Neuronal stem cell (in vitro differentiated cells): ENCODE results near the gene PRCD.

Experiments
- DNase-seq: peaks from one replicate; pipeline ENCODE4 v3.0.0-alpha.2; 2013; ENCODE audit warnings: low spot score
- H2AFZ ChIP-seq: one replicate; pipeline ENCODE4 v1.6.1; 2013; ENCODE audit warnings: mild to moderate bottlenecking, low read length, inconsistent platforms
- H2AK5ac ChIP-seq: 2 replicates; pipeline ENCODE4 v1.6.1; 2013; ENCODE audit warnings: low read depth, mild to moderate bottlenecking, inconsistent platforms, low read length, moderate library complexity, mixed read lengths
- H2BK120ac ChIP-seq: 2 replicates; pipeline ENCODE4 v1.6.1; 2013; ENCODE audit warnings: low read depth, mild to moderate bottlenecking, inconsistent platforms, low read length, moderate library complexity, mixed read lengths
- H2BK12ac ChIP-seq: one replicate; pipeline ENCODE4 v1.6.1; 2013; ENCODE audit warnings: low read length, inconsistent platforms
- H2BK15ac ChIP-seq: 2 replicates; pipeline ENCODE4 v1.6.1; 2013; ENCODE audit warnings: mild to moderate bottlenecking, low read length, inconsistent platforms, mixed read lengths
- H2BK5ac ChIP-seq: one replicate; pipeline ENCODE4 v1.6.1; 2013; ENCODE audit warnings: inconsistent platforms, mild to moderate bottlenecking, low read length, moderate library complexity
- H3K14ac ChIP-seq: one replicate; pipeline ENCODE4 v1.6.1; 2013; ENCODE audit warnings: low read length, inconsistent platforms
- H3K18ac ChIP-seq: 2 replicates; pipeline ENCODE4 v1.6.1; 2013; ENCODE audit warnings: low read length, inconsistent platforms
- H3K23ac ChIP-seq: 2 replicates; pipeline ENCODE4 v1.6.1; 2013; ENCODE audit warnings: low read depth, mild to moderate bottlenecking, mixed read lengths, low read length, inconsistent platforms; ENCODE audit not compliant: poor library complexity
- H3K27ac ChIP-seq: replicated peaks from 3 replicates; pipeline ENCODE4 v1.5.1; 2013; ENCODE audit warnings: low read length, inconsistent platforms
- H3K27me3 ChIP-seq, 3 experiments: 2 replicates each; pipeline ENCODE4 v1.6.1; 2013; ENCODE audit warnings: low read length in 3 of 3, mild to moderate bottlenecking in 2 of 3, inconsistent platforms in 1 of 3, low read depth in 1 of 3, mixed read lengths in 1 of 3, moderate library complexity in 1 of 3; ENCODE audit not compliant: control insufficient read depth in 3 of 3, insufficient read depth in 3 of 3
- H3K36me3 ChIP-seq, 2 donors: replicated peaks in 1 of 2; 2 replicates each; pipeline ENCODE4 v1.6.1; 2013; ENCODE audit warnings: low read length in 2 of 2; ENCODE audit not compliant: control insufficient read depth in 2 of 2, insufficient read depth in 2 of 2
- H3K4ac ChIP-seq: 2 replicates; pipeline ENCODE4 v1.6.1; 2013; ENCODE audit warnings: inconsistent platforms, mild to moderate bottlenecking, low read length, moderate library complexity
- H3K4me1 ChIP-seq, 2 donors: 1 replicate in 1 of 2; 2 replicates in 1 of 2; pipeline ENCODE4 v1.6.1; 2013; ENCODE audit warnings: low read length in 2 of 2, low read depth in 1 of 2; ENCODE audit not compliant: control insufficient read depth in 2 of 2, insufficient read depth in 1 of 2
- H3K4me2 ChIP-seq: one replicate; pipeline ENCODE4 v1.6.1; 2013; ENCODE audit warnings: mild to moderate bottlenecking, low read length, inconsistent platforms; ENCODE audit not compliant: insufficient read depth, poor library complexity, severe bottlenecking
- H3K4me3 ChIP-seq, 2 donors: 2 replicates each; pipeline ENCODE4 v1.5.1; 2013; ENCODE audit warnings: low read length in 2 of 2, mild to moderate bottlenecking in 2 of 2, inconsistent platforms in 1 of 2, moderate library complexity in 1 of 2
- H3K79me1 ChIP-seq: one replicate; pipeline ENCODE4 v1.6.1; 2013; ENCODE audit warnings: low read depth, mild to moderate bottlenecking, inconsistent platforms, low read length, moderate library complexity
- H3K9ac ChIP-seq: one replicate; pipeline ENCODE4 v1.6.1; 2013; ENCODE audit warnings: mild to moderate bottlenecking, low read depth, low read length, inconsistent platforms; ENCODE audit not compliant: poor library complexity
- H3K9me3 ChIP-seq, 2 donors: replicated peaks in 1 of 2; 2 replicates each; pipeline versions ENCODE3 to v1.6.1; 2013; ENCODE audit warnings: low read length in 2 of 2, mild to moderate bottlenecking in 2 of 2, inconsistent platforms in 1 of 2, low read depth in 1 of 2, mixed read lengths in 1 of 2, moderate library complexity in 1 of 2; ENCODE audit not compliant: control insufficient read depth in 2 of 2, insufficient read depth in 1 of 2
- H4K8ac ChIP-seq: one replicate; pipeline ENCODE4 v1.6.1; 2013; ENCODE audit warnings: low read depth, mild to moderate bottlenecking, inconsistent platforms, low read length, moderate library complexity
- H4K91ac ChIP-seq: one replicate; pipeline ENCODE4 v1.6.1; 2013; ENCODE audit warnings: low read length, low read depth, mild to moderate bottlenecking, inconsistent platforms; ENCODE audit not compliant: poor library complexity
- WGBS, 2 donors: extraction: QIAGEN DNeasy Blood & Tissue Kit; methylation state at CpG; one replicate each; pipeline ENCODE4 v1.1.7; 2013; ENCODE audit warnings: missing lambda C conversion rate in 2 of 2, mixed read lengths in 1 of 2; ENCODE audit not compliant: insufficient read length in 2 of 2, insufficient replicate concordance in 1 of 2; ENCODE audit errors: extremely low coverage in 2 of 2; 5-methylcytosine and 5-hydroxymethylcytosine counted together

The PRCD gene

GRCh38 chr17:76579281-76579680, 39.4 kb downstream of the PRCD start:
- H2BK120ac ChIP-seq: no peak overlapping the region
- H3K14ac ChIP-seq: no peak overlapping the region
- no peak overlapping the region for H2BK5ac ChIP-seq
- H3K23ac ChIP-seq: no peak overlapping the region
- H3K27ac ChIP-seq: no peak overlapping the region
- no peaks in the 10 kb centered on the region for H3K9me3 ChIP-seq
- H3K4me3 ChIP-seq: no peak overlapping the region
- no peak overlapping the region for H3K18ac ChIP-seq
- no peak overlapping the region for H2BK15ac ChIP-seq
- no peak overlapping the region for H2BK12ac ChIP-seq
- no peak for DNase-seq
- H3K4me2 ChIP-seq: no peak overlapping the region
- H3K36me3 ChIP-seq: no peaks in the 10 kb centered on the region
- H2AK5ac ChIP-seq: no peak overlapping the region
- H2AFZ ChIP-seq: no peak overlapping the region
- H3K79me1 ChIP-seq: no peaks in the 10 kb centered on the region
- no peak overlapping the region for H4K8ac ChIP-seq
- H3K9ac ChIP-seq: no peak overlapping the region
- H3K27me3 ChIP-seq: peaks cover 0 to 41% (median 10%) of the 10 kb centered on the region in 3 experiments
- no CpG with 5 or more reads among the region's 2 CpGs for WGBS, 2 donors
- no peak overlapping the region for H4K91ac ChIP-seq
- H3K4ac ChIP-seq: no peak overlapping the region
- H3K4me1 ChIP-seq: peaks cover 3 to 12% of the 10 kb centered on the region in 2 donors

- Histone ChIP-seq H2BK120ac (no peak overlapping the region), H3K9ac (no peak overlapping the region), H2BK5ac (no peak overlapping the region), H3K27ac (no peak overlapping the region), H3K14ac (no peak overlapping the region), H2BK12ac (no peak overlapping the region), H3K4me1 (peaks cover 11 to 13% of the 10 kb centered on the region in 2 donors), H2BK15ac (peak overlapping the region; percentile 76), H2AFZ (no peak overlapping the region), H3K4me2 (peak overlapping the region; percentile 21), H3K36me3 (no peaks in the 10 kb centered on the region), H4K8ac (no peak overlapping the region), H4K91ac (no peak overlapping the region), H3K27me3 (peaks cover 8 to 54% (median 31%) of the 10 kb centered on the region in 3 experiments), H3K9me3 (no peaks in the 10 kb centered on the region), H3K4ac (no peak overlapping the region), H3K18ac (peak overlapping the region; percentile 19), H3K79me1 (no peaks in the 10 kb centered on the region), H3K4me3 (no peak overlapping the region), H3K23ac (no peak overlapping the region), H2AK5ac (peak overlapping the region; percentile 58)
- no CpG with 5 or more reads among the region's 5 CpGs for WGBS, 2 donors
- no peak for DNase-seq
Measured at GRCh38 chr17:76581515-76581914, 41.7 kb downstream of the PRCD start.

- H2BK12ac ChIP-seq: no peak overlapping the region
- no peak overlapping the region for H3K9ac ChIP-seq
- H3K4ac ChIP-seq: no peak overlapping the region
- no peak overlapping the region for H3K23ac ChIP-seq
- H2BK120ac ChIP-seq: no peak overlapping the region
- H3K18ac ChIP-seq: no peak overlapping the region
- no peak overlapping the region for H4K91ac ChIP-seq
- H3K4me3 ChIP-seq: no peak overlapping the region
- no peak overlapping the region for H4K8ac ChIP-seq
- H2AFZ ChIP-seq: no peak overlapping the region
- peaks cover 16 to 17% of the 10 kb centered on the region in 2 donors for H3K4me1 ChIP-seq
- no peak overlapping the region for H3K4me2 ChIP-seq
- H2AK5ac ChIP-seq: no peak overlapping the region
- H2BK15ac ChIP-seq: no peak overlapping the region
- no peak overlapping the region for H2BK5ac ChIP-seq
- H3K36me3 ChIP-seq: no peaks in the 10 kb centered on the region
- no CpG with 5 or more reads among the region's 3 CpGs for WGBS, 2 donors
- peaks cover 0 to 3% of the 10 kb centered on the region in 2 donors for H3K9me3 ChIP-seq
- H3K27ac ChIP-seq: no peak overlapping the region
- no peaks in the 10 kb centered on the region for H3K79me1 ChIP-seq
- no peak for DNase-seq
- H3K27me3 ChIP-seq: peaks cover 8 to 65% (median 40%) of the 10 kb centered on the region in 3 experiments
- no peak overlapping the region for H3K14ac ChIP-seq
Measured at GRCh38 chr17:76582660-76583059, 42.8 kb downstream of the PRCD start.

GRCh38 chr17:76584427-76585032, 44.7 kb downstream of the PRCD start:
- peak; percentile 24 for DNase-seq
- WGBS, 2 donors: no CpG with 5 or more reads among the region's 17 CpGs

More at GRCh38 chr17:76584427-76585032, 44.7 kb downstream of the PRCD start:
- Histone ChIP-seq H3K23ac (no peak overlapping the region), H3K79me1 (no peaks in the 10 kb centered on the region), H3K4me3 (peak overlapping the region; percentile 3 to 75), H4K91ac (no peak overlapping the region), H3K18ac (peak overlapping the region; percentile 6), H2BK15ac (no peak overlapping the region), H2BK120ac (no peak overlapping the region), H3K27ac (no peak overlapping the region), H2BK5ac (no peak overlapping the region), H3K4me2 (peak overlapping the region; percentile 73), H3K36me3 (no peaks in the 10 kb centered on the region), H3K27me3 (peaks cover 8 to 80% (median 38%) of the 10 kb centered on the region in 3 experiments), H2BK12ac (no peak overlapping the region), H3K14ac (no peak overlapping the region), H2AFZ (peak overlapping the region; percentile 90), H3K9ac (no peak overlapping the region), H2AK5ac (no peak overlapping the region), H3K9me3 (peaks cover 0 to 3% of the 10 kb centered on the region in 2 donors), H3K4me1 (peaks cover 15 to 22% of the 10 kb centered on the region in 2 donors), H4K8ac (no peak overlapping the region), H3K4ac (no peak overlapping the region)
